ENCODE data around the gene NUDT4. TPM values are rescaled to one million over a fixed set of nuclear protein-coding genes. Genes with fewer than 3 reads are reported as not detected.
"Not testable (repeated sequence)": the region's sequence is repeated elsewhere in the genome, so short reads cannot be mapped to it uniquely, and the experiment has no call there.

NUDT4 gene
- total RNA-seq, 5 donors from 2014 or later (not counting 1 experiment from before 2014, with no cell fraction given): 40.7 to 85.2 (median 46.0) TPM

GRCh38 chr12:93375906-93376305 is 1.8 kb upstream of the NUDT4 start:
- Mint-ChIP-seq H3K27ac (no peak overlapping the region), H3K4me1 (peaks cover 22 to 29% (median 24%) of the 10 kb centered on the region in 3 donors), H3K36me3 (no peaks in the 10 kb centered on the region)

DNA sequence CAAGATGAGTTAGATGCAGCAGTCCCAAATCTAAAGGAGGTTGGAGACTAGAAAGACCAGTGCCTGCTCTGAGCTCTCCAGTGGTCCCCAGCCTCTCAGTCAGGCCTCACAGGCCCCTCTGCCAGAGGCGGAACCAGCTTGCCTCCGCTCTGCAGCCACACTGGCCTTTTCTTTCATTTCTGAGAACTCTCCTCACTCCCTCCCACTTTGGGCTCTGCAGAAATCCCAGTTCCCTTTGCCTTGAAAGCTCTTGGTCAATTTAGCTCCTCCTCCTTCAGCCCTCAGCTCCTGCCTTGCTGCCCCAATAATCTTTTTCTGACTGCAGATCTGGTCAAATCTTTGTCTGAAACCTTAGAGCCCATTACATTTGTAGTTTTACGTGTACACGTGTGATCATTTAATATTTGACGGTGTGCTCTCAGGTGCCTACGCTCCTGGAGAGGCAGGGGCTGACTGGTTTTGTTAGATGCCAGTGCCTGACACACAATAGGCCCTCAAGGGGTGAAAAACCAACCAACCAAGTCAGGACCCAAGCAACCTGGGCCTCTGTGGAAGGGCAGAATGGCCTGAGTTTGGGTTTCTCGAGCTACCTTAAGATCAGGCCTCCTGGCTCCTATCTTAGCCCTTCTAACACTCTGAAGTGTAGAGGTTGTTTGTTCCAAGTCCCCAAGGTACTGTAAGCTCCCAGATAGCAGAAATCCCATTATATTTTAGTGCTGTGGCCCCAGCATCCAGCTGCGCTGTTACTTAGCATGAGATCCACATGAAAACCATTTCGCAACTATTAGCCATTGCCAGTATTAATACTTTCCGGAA is 1.1 kb upstream of the NUDT4 start:
- Histone ChIP-seq H3K27ac (ENCODE audit: low read length) (no peak overlapping the region), H3K9me3 (no peaks in the 10 kb centered on the region), H3K27me3 (replicated peaks in 1 of 2; ENCODE audit: control insufficient read depth in 2 of 2, extremely low read depth in 1 of 2, insufficient read depth in 2 of 2, low read length in 1 of 2) (no peaks in the 10 kb centered on the region), H3K36me3 (ENCODE audit: control insufficient read depth in 2 of 2, extremely low read depth in 1 of 2, insufficient read depth in 1 of 2, low read length in 1 of 2) (no peaks in the 10 kb centered on the region), H3K4me3 (ENCODE audit: control insufficient read depth in 1 of 2, extremely low read depth in 1 of 2, low read length in 1 of 2) (no peak overlapping the region), H3K4me1 (ENCODE audit: control insufficient read depth in 1 of 2, extremely low read depth in 1 of 2, insufficient read depth in 2 of 2, low read length in 2 of 2) (peaks cover 17% of the 10 kb centered on the region in 2 experiments)
- ChIA-PET CTCF (no interaction called here), POLR2A (interaction anchor here in 1 of 2 donors (0.8 kb wide), 1 partner anchor 35 kb away, joined by 3 read pairs; no protein-coding TSS in a partner anchor)
- no peaks in the 10 kb centered on the region for H3K27me3 Mint-ChIP-seq
- no peaks in the 10 kb centered on the region for H3K36me3 Mint-ChIP-seq
- H3K27ac Mint-ChIP-seq: no peak overlapping the region
- peak in 1 of 35 experiments; percentile 11 for DNase-seq
- peak overlapping the region; percentile 80 to 100 (median 87) for H3K4me3 Mint-ChIP-seq
- H3K9me3 Mint-ChIP-seq: no peaks in the 10 kb centered on the region
- peaks cover 29 to 37% (median 31%) of the 10 kb centered on the region in 3 donors for H3K4me1 Mint-ChIP-seq
- 96% methylated on average over 5 of the region's 10 CpGs for WGBS (ENCODE audit: insufficient coverage)
- no peak for ATAC-seq (replicated peaks in 1 of 4)

More at GRCh38 chr12:93375906-93376305, 1.8 kb upstream of the NUDT4 start:
- Histone ChIP-seq H3K27me3 (replicated peaks in 1 of 2; ENCODE audit: control insufficient read depth in 2 of 2, extremely low read depth in 1 of 2, insufficient read depth in 2 of 2, low read length in 1 of 2) (peaks cover 0 to under 1% of the 10 kb centered on the region in 2 experiments), H3K4me1 (ENCODE audit: control insufficient read depth in 1 of 2, extremely low read depth in 1 of 2, insufficient read depth in 2 of 2, low read length in 2 of 2) (peaks cover 10 to 11% of the 10 kb centered on the region in 2 experiments), H3K36me3 (ENCODE audit: control insufficient read depth in 2 of 2, extremely low read depth in 1 of 2, insufficient read depth in 1 of 2, low read length in 1 of 2) (no peaks in the 10 kb centered on the region), H3K27ac (ENCODE audit: low read length) (no peak overlapping the region), H3K9me3 (no peaks in the 10 kb centered on the region), H3K4me3 (ENCODE audit: control insufficient read depth in 1 of 2, extremely low read depth in 1 of 2, low read length in 1 of 2) (no peak overlapping the region)
- peak overlapping the region in 1 of 3 donors; percentile 100 for H3K4me3 Mint-ChIP-seq
- no peak for ATAC-seq (replicated peaks in 1 of 4)
- ChIA-PET POLR2A (interaction anchor here in 1 of 2 donors (0.6 kb wide), 2 partner anchors 16 to 602 kb away, joined by 4 to 13 read pairs; no protein-coding TSS in a partner anchor), CTCF (interaction anchor here (0.6 kb wide), 3 partner anchors 30 to 932 kb away, joined by 3 read pairs; no protein-coding TSS in a partner anchor)
- 100% methylated on average over 1 of the region's 6 CpGs for WGBS (ENCODE audit: insufficient coverage)
- H3K27me3 Mint-ChIP-seq: no peaks in the 10 kb centered on the region
- H3K9me3 Mint-ChIP-seq: no peaks in the 10 kb centered on the region
- no peak for DNase-seq

DNA sequence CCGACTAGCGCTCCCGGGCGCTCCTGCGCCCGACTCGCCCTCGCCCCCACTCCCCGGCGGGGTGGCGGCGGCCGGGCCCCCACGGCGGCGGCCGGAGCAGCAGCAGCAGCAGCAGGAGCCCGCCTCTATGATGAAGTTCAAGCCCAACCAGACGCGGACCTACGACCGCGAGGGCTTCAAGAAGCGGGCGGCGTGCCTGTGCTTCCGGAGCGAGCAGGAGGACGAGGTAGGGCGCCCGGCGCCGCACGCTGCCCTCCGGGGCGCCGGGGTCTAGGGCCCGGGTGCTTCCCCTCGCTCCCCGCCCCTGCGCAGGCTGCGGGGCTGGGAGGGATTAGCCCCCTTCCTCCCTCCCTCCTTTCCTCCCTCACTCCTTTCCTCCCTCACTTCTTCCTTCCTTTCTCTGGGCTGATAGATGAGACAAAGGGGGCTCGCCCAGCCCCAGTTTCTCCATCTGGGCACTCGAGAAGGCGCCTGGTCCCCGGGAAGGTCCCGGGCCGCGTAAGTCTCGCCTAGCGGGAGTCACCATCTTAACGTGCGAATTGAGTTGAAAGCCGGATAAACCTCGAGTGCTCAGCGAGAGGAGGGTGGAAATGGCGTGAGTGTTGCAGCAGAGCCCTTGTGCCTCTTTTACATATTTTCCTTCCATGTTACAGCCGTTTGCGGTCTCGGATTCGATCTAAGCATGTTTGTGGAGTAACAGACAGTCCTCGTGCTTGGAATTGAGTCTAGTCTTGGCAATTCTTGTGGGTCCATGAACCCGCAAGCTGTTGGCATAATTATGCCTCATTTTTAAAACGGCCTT is 672 bp downstream of the NUDT4 start:
- Histone ChIP-seq H3K4me1 (ENCODE audit: control insufficient read depth in 1 of 2, extremely low read depth in 1 of 2, insufficient read depth in 2 of 2, low read length in 2 of 2) (peaks cover 17 to 22% of the 10 kb centered on the region in 2 experiments), H3K4me3 (ENCODE audit: control insufficient read depth in 1 of 2, extremely low read depth in 1 of 2, low read length in 1 of 2) (peak overlapping the region; percentile 61 to 84), H3K27ac (ENCODE audit: low read length) (peak overlapping the region; percentile 80)
- WGBS (ENCODE audit: insufficient coverage): 0% methylated on average over 21 of the region's 64 CpGs
- H3K36me3 ChIP-seq (ENCODE audit: control insufficient read depth in 2 of 2, extremely low read depth in 1 of 2, insufficient read depth in 1 of 2, low read length in 1 of 2); POLR2A ChIA-PET; H3K27me3 Mint-ChIP-seq; H3K9me3 Mint-ChIP-seq; H3K27me3 ChIP-seq (replicated peaks in 1 of 2; ENCODE audit: control insufficient read depth in 2 of 2, extremely low read depth in 1 of 2, insufficient read depth in 2 of 2, low read length in 1 of 2); H3K36me3 Mint-ChIP-seq; H3K9me3 ChIP-seq: not testable (repeated sequence)
- H3K4me1 Mint-ChIP-seq: peaks cover 43 to 53% (median 44%) of the 10 kb centered on the region in 3 donors
- peak; percentile 59 to 66 (median 64) for ATAC-seq (replicated peaks in 1 of 4)
- CTCF ChIA-PET: interaction anchor here in 1 of 2 donors (0.7 kb wide), 1 partner anchor 44 kb away, joined by 3 read pairs; no protein-coding TSS in a partner anchor
- H3K27ac Mint-ChIP-seq: peak overlapping the region; percentile 99 to 100
- DNase-seq: peak; percentile 20 to 81 (median 49)
- H3K4me3 Mint-ChIP-seq: peak overlapping the region; percentile 100

GRCh38 chr12:93378998-93379325 is 1.2 kb downstream of the NUDT4 start:
- H3K4me3 Mint-ChIP-seq: peak overlapping the region; percentile 100
- no peaks in the 10 kb centered on the region for H3K9me3 ChIP-seq
- peak overlapping the region; percentile 99 to 100 for H3K27ac Mint-ChIP-seq
- H3K36me3 Mint-ChIP-seq: peaks cover 4% of the 10 kb centered on the region
- whole genome bisulfite sequencing (ENCODE audit: insufficient coverage): 0% methylated on average over 1 of the region's 4 CpGs
- no peaks in the 10 kb centered on the region for H3K9me3 Mint-ChIP-seq
- CTCF ChIA-PET: interaction anchor here (0.6 to 2.5 kb wide), 3 partner anchors 18 to 388 kb away, joined by 3 to 9 read pairs (median 3); no protein-coding TSS in a partner anchor
- no peaks in the 10 kb centered on the region for H3K27me3 ChIP-seq (replicated peaks in 1 of 2; ENCODE audit: control insufficient read depth in 2 of 2, extremely low read depth in 1 of 2, insufficient read depth in 2 of 2, low read length in 1 of 2)
- POLR2A ChIA-PET: no interaction called here
- H3K4me1 ChIP-seq (ENCODE audit: control insufficient read depth in 1 of 2, extremely low read depth in 1 of 2, insufficient read depth in 2 of 2, low read length in 2 of 2): peaks cover 21 to 22% of the 10 kb centered on the region in 2 experiments
- DNase-seq: peak in 2 of 35 experiments; percentile 13 to 33
- no peaks in the 10 kb centered on the region for H3K36me3 ChIP-seq (ENCODE audit: control insufficient read depth in 2 of 2, extremely low read depth in 1 of 2, insufficient read depth in 1 of 2, low read length in 1 of 2)
- H3K4me3 ChIP-seq (ENCODE audit: control insufficient read depth in 1 of 2, extremely low read depth in 1 of 2, low read length in 1 of 2): peak overlapping the region; percentile 61 to 84
- peaks cover 46 to 55% (median 47%) of the 10 kb centered on the region in 3 donors for H3K4me1 Mint-ChIP-seq
- peak overlapping the region; percentile 80 for H3K27ac ChIP-seq (ENCODE audit: low read length)
- H3K27me3 Mint-ChIP-seq: no peaks in the 10 kb centered on the region
- ATAC-seq (replicated peaks in 1 of 4): no peak

DNA sequence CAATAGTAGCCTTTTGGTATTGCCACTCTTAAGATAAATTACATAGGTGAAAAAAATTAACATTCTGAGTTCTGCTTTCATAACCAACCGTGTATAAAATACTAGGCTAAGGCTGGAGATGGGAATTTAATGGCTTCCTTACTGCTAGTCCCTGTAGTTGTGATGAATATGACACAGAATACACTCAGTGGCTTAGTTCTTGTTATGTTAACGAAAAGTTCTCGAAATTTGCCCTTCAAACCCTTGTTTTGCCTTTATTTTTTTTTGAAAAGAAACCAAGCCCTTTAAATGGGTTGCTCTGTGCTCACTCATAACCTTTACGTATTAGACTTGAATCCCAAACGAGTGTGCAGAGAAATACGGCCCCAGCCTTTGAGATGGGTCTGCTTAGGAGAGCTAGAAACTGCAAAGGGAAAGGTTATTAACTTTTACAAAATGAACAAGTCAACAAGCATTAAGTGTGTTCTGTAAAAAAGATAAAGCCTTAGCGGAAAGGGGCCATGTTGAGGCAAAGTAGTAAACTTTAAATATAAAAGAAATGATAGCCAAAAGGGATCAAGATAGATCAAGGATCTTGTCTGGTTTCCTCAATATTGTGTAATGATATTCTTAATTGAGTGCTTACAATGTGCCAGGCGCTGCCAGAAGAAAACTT is 1.7 kb downstream of the NUDT4 start:
- Histone ChIP-seq H3K27me3 (replicated peaks in 1 of 2; ENCODE audit: control insufficient read depth in 2 of 2, extremely low read depth in 1 of 2, insufficient read depth in 2 of 2, low read length in 1 of 2) (no peaks in the 10 kb centered on the region), H3K4me1 (ENCODE audit: control insufficient read depth in 1 of 2, extremely low read depth in 1 of 2, insufficient read depth in 2 of 2, low read length in 2 of 2) (peaks cover 25 to 26% of the 10 kb centered on the region in 2 experiments), H3K36me3 (ENCODE audit: control insufficient read depth in 2 of 2, extremely low read depth in 1 of 2, insufficient read depth in 1 of 2, low read length in 1 of 2) (no peaks in the 10 kb centered on the region), H3K4me3 (ENCODE audit: control insufficient read depth in 1 of 2, extremely low read depth in 1 of 2, low read length in 1 of 2) (peak overlapping the region; percentile 61 to 84), H3K9me3 (no peaks in the 10 kb centered on the region), H3K27ac (ENCODE audit: low read length) (peak overlapping the region; percentile 80)
- CTCF ChIA-PET: interaction anchor here (0.6 to 2.5 kb wide), 6 partner anchors 10 to 722 kb away, joined by 3 to 9 read pairs (median 5); no protein-coding TSS in a partner anchor
- POLR2A ChIA-PET: no interaction called here
- peaks cover 4% of the 10 kb centered on the region for H3K36me3 Mint-ChIP-seq
- H3K4me1 Mint-ChIP-seq: peaks cover 48 to 59% (median 49%) of the 10 kb centered on the region in 3 donors
- ATAC-seq (replicated peaks in 1 of 4) (no peak), DNase-seq (peak in 1 of 35 experiments; percentile 22)
- no peaks in the 10 kb centered on the region for H3K27me3 Mint-ChIP-seq
- WGBS (ENCODE audit: insufficient coverage): 0% methylated on average over 2 of the region's 8 CpGs
- H3K9me3 Mint-ChIP-seq: no peaks in the 10 kb centered on the region
- H3K27ac Mint-ChIP-seq: peak overlapping the region; percentile 99 to 100
- H3K4me3 Mint-ChIP-seq: peak overlapping the region; percentile 100
